HepG2 (cell line): ENCODE data around the gene KCNK5.

ENCODE experiments used
- AGO1 ChIP-seq: fragments of 200-400 bp; formaldehyde crosslinking; IDR thresholded peaks from 2 replicates; pipeline ENCODE4 v1.6.1; 2017; ENCODE audit warnings: mild to moderate bottlenecking, low read depth, low read length, moderate library complexity; ENCODE audit not compliant: poor library complexity, severe bottlenecking
- POLR2A ChIP-seq, 2 experiments: IDR thresholded peaks; 2 replicates each; pipeline ENCODE4 v1.6.1; 2011; ENCODE audit warnings: low read depth in 2 of 2, low read length in 2 of 2, mild to moderate bottlenecking in 1 of 2, moderate library complexity in 1 of 2; ENCODE audit not compliant: insufficient read depth in 1 of 2
- POLR2AphosphoS5 ChIP-seq: IDR thresholded peaks from 2 replicates; pipeline ENCODE4 v1.6.1; 2012; ENCODE audit warnings: low read depth, low read length
- PTBP1 ChIP-seq: fragments of 200-400 bp; formaldehyde crosslinking; IDR thresholded peaks from 2 replicates; pipeline ENCODE4 v1.6.1; 2018; ENCODE audit warnings: low read length, low read depth; ENCODE audit not compliant: poor library complexity, severe bottlenecking
- SATB2 ChIP-seq: sonication (generic); formaldehyde crosslinking; IDR thresholded peaks from 2 replicates; pipeline ENCODE4 v1.5.0; 2020; ENCODE audit warnings: missing genetic modification reagents
- TEAD2 ChIP-seq: sonication (generic); formaldehyde crosslinking; IDR thresholded peaks from 2 replicates; pipeline ENCODE4 v1.9.0; 2021; ENCODE audit warnings: missing genetic modification reagents
- TOE1 ChIP-seq: sonication (generic); formaldehyde crosslinking; IDR thresholded peaks from 2 replicates; pipeline ENCODE4 v1.4.0; 2020; ENCODE audit warnings: mild to moderate bottlenecking, missing genetic modification reagents
- ZBTB7A ChIP-seq: sonication (generic); formaldehyde crosslinking; IDR thresholded peaks from 2 replicates; pipeline ENCODE4 v1.8.0; 2022; ENCODE audit warnings: mild to moderate bottlenecking, missing genetic modification reagents
- ZMAT3 ChIP-seq: sonication (generic); formaldehyde crosslinking; conservative IDR thresholded peaks from 2 replicates; pipeline ENCODE4 v1.7.0; 2021; ENCODE audit warnings: missing genetic modification reagents
- ZNF20 ChIP-seq: sonication (generic); formaldehyde crosslinking; IDR thresholded peaks from 2 replicates; pipeline ENCODE4 v1.4.0; 2020; ENCODE audit warnings: mild to moderate bottlenecking, moderate library complexity, missing genetic modification reagents
- TF ChIP-seq, protein P1 (sequence below): sonication (generic); formaldehyde crosslinking; conservative IDR thresholded peaks from 2 replicates; pipeline ENCODE4 v1.4.0; 2020; ENCODE audit warnings: missing genetic modification reagents
- TF ChIP-seq, protein P2 (sequence below), 2 experiments: IDR thresholded peaks; 2 replicates each; pipeline ENCODE4 v1.6.1; 2011 to 2012; ENCODE audit warnings: low read length in 2 of 2, borderline replicate concordance in 1 of 2, low read depth in 1 of 2, mild to moderate bottlenecking in 1 of 2, moderate library complexity in 1 of 2
- TF ChIP-seq, protein P3 (sequence below): sonication (generic); formaldehyde crosslinking; IDR thresholded peaks from 2 replicates; pipeline ENCODE4 v1.5.0; 2020; ENCODE audit warnings: mild to moderate bottlenecking, missing genetic modification reagents, moderate library complexity
- TF ChIP-seq, protein P4 (sequence below): sonication (generic); formaldehyde crosslinking; conservative IDR thresholded peaks from 2 replicates; pipeline ENCODE4 v1.5.0; 2020; ENCODE audit warnings: missing genetic modification reagents

DNA sequence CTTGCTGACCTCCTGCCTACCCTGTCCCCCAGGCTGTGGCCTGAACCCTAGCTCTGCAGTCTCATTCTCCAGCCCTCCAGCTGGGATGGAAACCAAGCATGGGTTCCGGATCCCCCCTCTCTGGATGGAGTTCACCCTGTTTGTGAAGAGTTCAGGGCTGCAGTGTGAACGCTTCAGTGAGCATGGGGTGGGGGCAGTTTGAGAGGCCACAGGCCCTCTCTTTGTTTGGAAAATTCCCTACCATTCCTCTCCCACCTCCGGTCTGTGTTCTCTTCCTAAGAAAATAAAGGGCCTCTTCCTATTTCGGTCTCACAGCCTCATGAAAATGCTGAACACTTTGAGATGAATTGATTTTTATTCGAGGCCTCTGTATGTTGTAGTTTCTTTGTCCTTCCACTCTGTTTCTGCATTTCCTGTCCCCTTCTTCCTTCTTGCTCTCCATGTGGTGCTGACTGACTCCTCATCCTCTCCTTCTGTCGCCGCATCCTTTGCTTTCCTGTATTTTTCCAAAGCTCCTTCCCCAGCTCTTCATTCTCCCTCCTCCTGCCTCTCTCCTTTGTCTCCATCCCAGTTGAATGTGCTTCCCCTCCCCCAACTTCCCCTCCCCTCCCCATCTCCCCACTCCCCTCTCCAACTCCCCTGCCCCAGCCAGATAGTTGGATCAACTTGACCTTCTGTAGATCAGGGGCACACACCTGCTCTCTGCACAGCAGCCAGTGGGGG, 2.4 kb upstream of the KCNK5 start:
- TF ChIP-seq ZBTB7A (CRISPR knock-in tag) (no peak), SATB2 (CRISPR knock-in tag) (no peak), PTBP1 (no peak), ZNF20 (CRISPR knock-in tag) (no peak), ZMAT3 (no peak), POLR2A (IDR thresholded peaks at IDR 0.05; ENCODE audit: insufficient read depth in 1 of 2, low read depth in 2 of 2, low read length in 2 of 2) (no peak), TOE1 (CRISPR knock-in tag) (no peak), AGO1 (no peak), TEAD2 (no peak), POLR2AphosphoS5 (no peak)
- TF ChIP-seq, protein P1, sequence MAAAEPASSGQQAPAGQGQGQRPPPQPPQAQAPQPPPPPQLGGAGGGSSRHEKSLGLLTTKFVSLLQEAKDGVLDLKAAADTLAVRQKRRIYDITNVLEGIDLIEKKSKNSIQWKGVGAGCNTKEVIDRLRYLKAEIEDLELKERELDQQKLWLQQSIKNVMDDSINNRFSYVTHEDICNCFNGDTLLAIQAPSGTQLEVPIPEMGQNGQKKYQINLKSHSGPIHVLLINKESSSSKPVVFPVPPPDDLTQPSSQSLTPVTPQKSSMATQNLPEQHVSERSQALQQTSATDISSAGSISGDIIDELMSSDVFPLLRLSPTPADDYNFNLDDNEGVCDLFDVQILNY = no peak
- TF ChIP-seq, protein P2, sequence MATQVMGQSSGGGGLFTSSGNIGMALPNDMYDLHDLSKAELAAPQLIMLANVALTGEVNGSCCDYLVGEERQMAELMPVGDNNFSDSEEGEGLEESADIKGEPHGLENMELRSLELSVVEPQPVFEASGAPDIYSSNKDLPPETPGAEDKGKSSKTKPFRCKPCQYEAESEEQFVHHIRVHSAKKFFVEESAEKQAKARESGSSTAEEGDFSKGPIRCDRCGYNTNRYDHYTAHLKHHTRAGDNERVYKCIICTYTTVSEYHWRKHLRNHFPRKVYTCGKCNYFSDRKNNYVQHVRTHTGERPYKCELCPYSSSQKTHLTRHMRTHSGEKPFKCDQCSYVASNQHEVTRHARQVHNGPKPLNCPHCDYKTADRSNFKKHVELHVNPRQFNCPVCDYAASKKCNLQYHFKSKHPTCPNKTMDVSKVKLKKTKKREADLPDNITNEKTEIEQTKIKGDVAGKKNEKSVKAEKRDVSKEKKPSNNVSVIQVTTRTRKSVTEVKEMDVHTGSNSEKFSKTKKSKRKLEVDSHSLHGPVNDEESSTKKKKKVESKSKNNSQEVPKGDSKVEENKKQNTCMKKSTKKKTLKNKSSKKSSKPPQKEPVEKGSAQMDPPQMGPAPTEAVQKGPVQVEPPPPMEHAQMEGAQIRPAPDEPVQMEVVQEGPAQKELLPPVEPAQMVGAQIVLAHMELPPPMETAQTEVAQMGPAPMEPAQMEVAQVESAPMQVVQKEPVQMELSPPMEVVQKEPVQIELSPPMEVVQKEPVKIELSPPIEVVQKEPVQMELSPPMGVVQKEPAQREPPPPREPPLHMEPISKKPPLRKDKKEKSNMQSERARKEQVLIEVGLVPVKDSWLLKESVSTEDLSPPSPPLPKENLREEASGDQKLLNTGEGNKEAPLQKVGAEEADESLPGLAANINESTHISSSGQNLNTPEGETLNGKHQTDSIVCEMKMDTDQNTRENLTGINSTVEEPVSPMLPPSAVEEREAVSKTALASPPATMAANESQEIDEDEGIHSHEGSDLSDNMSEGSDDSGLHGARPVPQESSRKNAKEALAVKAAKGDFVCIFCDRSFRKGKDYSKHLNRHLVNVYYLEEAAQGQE (IDR thresholded peaks at IDR 0.05; ENCODE audit: borderline replicate concordance in 1 of 2, low read depth in 1 of 2, low read length in 2 of 2) = no peak
- TF ChIP-seq, protein P3, sequence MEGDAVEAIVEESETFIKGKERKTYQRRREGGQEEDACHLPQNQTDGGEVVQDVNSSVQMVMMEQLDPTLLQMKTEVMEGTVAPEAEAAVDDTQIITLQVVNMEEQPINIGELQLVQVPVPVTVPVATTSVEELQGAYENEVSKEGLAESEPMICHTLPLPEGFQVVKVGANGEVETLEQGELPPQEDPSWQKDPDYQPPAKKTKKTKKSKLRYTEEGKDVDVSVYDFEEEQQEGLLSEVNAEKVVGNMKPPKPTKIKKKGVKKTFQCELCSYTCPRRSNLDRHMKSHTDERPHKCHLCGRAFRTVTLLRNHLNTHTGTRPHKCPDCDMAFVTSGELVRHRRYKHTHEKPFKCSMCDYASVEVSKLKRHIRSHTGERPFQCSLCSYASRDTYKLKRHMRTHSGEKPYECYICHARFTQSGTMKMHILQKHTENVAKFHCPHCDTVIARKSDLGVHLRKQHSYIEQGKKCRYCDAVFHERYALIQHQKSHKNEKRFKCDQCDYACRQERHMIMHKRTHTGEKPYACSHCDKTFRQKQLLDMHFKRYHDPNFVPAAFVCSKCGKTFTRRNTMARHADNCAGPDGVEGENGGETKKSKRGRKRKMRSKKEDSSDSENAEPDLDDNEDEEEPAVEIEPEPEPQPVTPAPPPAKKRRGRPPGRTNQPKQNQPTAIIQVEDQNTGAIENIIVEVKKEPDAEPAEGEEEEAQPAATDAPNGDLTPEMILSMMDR (CRISPR knock-in tag) = no peak
- TF ChIP-seq, protein P4, sequence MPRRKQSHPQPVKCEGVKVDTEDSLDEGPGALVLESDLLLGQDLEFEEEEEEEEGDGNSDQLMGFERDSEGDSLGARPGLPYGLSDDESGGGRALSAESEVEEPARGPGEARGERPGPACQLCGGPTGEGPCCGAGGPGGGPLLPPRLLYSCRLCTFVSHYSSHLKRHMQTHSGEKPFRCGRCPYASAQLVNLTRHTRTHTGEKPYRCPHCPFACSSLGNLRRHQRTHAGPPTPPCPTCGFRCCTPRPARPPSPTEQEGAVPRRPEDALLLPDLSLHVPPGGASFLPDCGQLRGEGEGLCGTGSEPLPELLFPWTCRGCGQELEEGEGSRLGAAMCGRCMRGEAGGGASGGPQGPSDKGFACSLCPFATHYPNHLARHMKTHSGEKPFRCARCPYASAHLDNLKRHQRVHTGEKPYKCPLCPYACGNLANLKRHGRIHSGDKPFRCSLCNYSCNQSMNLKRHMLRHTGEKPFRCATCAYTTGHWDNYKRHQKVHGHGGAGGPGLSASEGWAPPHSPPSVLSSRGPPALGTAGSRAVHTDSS (CRISPR knock-in tag) = no peak
